Activated naive CD4-positive, alpha-beta T cell treated with anti-CD3 and anti-CD28 coated beads, Interleukin-2, amount 10 ng/mL, durations not matched to agents 7 days and 5 days (primary cell): ENCODE results near the gene RMND5B.
"Not testable (repeated sequence)": the region's sequence is repeated elsewhere in the genome, so short reads cannot be mapped to it uniquely, and the experiment has no call there.

Experiments used
- CTCF ChIA-PET: fragments of 350-600 bp; sonication (Branson Sonifier 250); formaldehyde crosslinking; loops from one replicate; lab custom pipeline; 2021; ENCODE audit warnings: antibody characterized with exemption; lab: Charles Lee
- DNase-seq: peaks from one replicate; pipeline ENCODE4 v3.0.0-alpha.2; 2020
- H3K27ac Mint-ChIP-seq: one replicate; pipeline ENCODE4 v1.8.0; 2021; ENCODE audit warnings: mild to moderate bottlenecking, moderate library complexity, mixed read lengths
- H3K27me3 Mint-ChIP-seq: one replicate; pipeline ENCODE4 v1.8.0; 2021; ENCODE audit warnings: mild to moderate bottlenecking, mixed read lengths
- H3K36me3 Mint-ChIP-seq: one replicate; pipeline ENCODE4 v1.8.0; 2021; ENCODE audit warnings: mixed read lengths
- H3K4me1 Mint-ChIP-seq: one replicate; pipeline ENCODE4 v1.8.0; 2021; ENCODE audit warnings: mixed read lengths
- H3K4me3 Mint-ChIP-seq: one replicate; pipeline ENCODE4 v1.8.0; 2021; ENCODE audit warnings: mild to moderate bottlenecking, moderate library complexity, mixed read lengths
- H3K9me3 Mint-ChIP-seq: one replicate; pipeline ENCODE4 v1.8.0; 2021; ENCODE audit warnings: mixed read lengths

Gene RMND5B

GRCh38 chr5:178180141-178180863, 49.5 kb downstream of the RMND5B start:
- Mint-ChIP-seq H3K27me3 (peaks cover 10% of the 10 kb centered on the region), H3K36me3 (no peaks in the 10 kb centered on the region), H3K4me1 (peaks cover 8% of the 10 kb centered on the region), H3K27ac (no peak overlapping the region), H3K9me3 (no peaks in the 10 kb centered on the region), H3K4me3 (no peak overlapping the region)
- no peak for DNase-seq
- CTCF ChIA-PET, result interaction anchor here (1.4 kb wide), 1 partner anchor 104 kb away, joined by 4 read pairs; no protein-coding TSS in a partner anchor

DNA sequence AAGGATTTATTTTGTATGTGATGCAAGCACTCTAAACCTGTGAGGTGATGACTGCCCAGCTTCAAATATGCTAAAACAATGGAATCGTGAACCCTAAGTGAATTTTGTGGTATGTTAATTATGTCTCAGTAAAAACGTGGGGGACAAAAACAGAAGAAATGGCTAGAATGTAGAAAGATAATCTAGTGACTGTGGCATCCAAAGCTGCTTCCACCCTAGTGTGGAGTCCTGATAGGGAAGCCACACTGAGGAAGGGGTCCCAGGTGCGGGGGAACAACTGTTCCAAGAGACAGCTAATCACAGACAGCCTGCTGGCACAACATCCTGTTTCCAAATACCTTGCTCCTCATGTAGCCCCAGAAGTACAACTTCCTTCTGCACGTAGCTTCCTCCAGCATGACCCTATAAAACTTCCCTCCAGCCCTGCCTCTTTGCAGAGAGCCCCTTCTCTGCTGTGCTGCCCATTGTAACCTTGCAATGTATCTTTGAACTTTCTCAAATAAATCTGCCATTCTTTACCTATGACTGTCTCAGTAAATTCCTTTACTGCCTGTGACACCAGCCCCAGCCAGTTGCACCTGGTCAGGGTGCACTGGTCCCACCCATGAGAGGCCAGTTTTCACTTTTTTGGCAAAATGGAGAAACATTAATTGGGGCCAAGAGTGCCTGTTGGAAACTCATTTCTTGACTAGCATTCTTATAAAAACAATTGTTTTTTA, 51.5 kb downstream of the RMND5B start:
- H3K36me3 Mint-ChIP-seq, result no peaks in the 10 kb centered on the region
- no peak for DNase-seq
- peaks cover 9% of the 10 kb centered on the region for H3K27me3 Mint-ChIP-seq
- peak overlapping the region; percentile 22 for H3K27ac Mint-ChIP-seq
- H3K4me3 Mint-ChIP-seq, result no peak overlapping the region
- CTCF ChIA-PET, result interaction anchor here (1.5 kb wide), 1 partner anchor 19 kb away, joined by 3 read pairs; no protein-coding TSS in a partner anchor
- H3K9me3 Mint-ChIP-seq, result no peaks in the 10 kb centered on the region
- H3K4me1 Mint-ChIP-seq, result peaks cover 8% of the 10 kb centered on the region

DNA sequence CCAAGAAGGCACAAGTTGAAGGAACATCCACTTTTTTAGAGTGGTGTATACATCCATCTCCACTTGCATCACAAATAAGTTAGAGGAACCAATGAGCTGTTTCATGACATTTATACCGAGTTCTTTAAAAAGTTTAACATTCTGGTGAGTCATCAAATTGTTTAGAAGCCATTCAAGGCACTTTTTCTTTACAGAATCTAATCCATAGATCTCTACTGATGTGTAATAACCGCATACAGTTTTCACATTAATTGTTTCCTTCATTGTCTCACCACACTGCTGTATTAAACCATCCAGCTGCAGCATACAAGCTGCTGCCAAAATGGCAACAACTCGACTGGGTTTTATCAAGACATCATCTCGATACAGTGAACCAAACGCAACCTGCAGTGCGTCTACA, 55.6 kb downstream of the RMND5B start:
- Mint-ChIP-seq H3K36me3 (no peaks in the 10 kb centered on the region), H3K4me3 (no peak overlapping the region), H3K27ac (no peak overlapping the region), H3K27me3 (peaks cover 30% of the 10 kb centered on the region), H3K9me3 (no peaks in the 10 kb centered on the region), H3K4me1 (peaks cover 8% of the 10 kb centered on the region)
- DNase-seq, result no peak
- CTCF ChIA-PET, result no interaction called here

GRCh38 chr5:178187014-178187413, 56.2 kb downstream of the RMND5B start, which contains the start of gene GMCL2:
TSS of gene GMCL2 (minus strand) at chr5:178187371. CDS start at chr5:178187299, 72 bp downstream.
- no peak for DNase-seq
- CTCF ChIA-PET, result no interaction called here
- Mint-ChIP-seq H3K4me1 (peaks cover 6% of the 10 kb centered on the region), H3K27ac (no peak within 1 kb of the TSS), H3K36me3 (no peaks in the 10 kb centered on the region), H3K27me3 (peaks cover 33% of the 10 kb centered on the region), H3K9me3 (no peaks in the 10 kb centered on the region), H3K4me3 (no peak within 1 kb of the TSS)

GRCh38 chr5:178189433-178189832, 58.6 kb downstream of the RMND5B start:
- no peaks in the 10 kb centered on the region for H3K9me3 Mint-ChIP-seq
- H3K27me3 Mint-ChIP-seq, result peaks cover 57% of the 10 kb centered on the region
- no peak overlapping the region for H3K27ac Mint-ChIP-seq
- H3K36me3 Mint-ChIP-seq, result no peaks in the 10 kb centered on the region
- no peak overlapping the region for H3K4me3 Mint-ChIP-seq
- CTCF ChIA-PET, result no interaction called here
- peaks cover 15% of the 10 kb centered on the region for H3K4me1 Mint-ChIP-seq
- no peak for DNase-seq

- peaks cover 79% of the 10 kb centered on the region for H3K27me3 Mint-ChIP-seq
- no peak overlapping the region for H3K27ac Mint-ChIP-seq
- peaks cover 19% of the 10 kb centered on the region for H3K4me1 Mint-ChIP-seq
- CTCF ChIA-PET, result no interaction called here
- no peaks in the 10 kb centered on the region for H3K9me3 Mint-ChIP-seq
- H3K4me3 Mint-ChIP-seq, result no peak overlapping the region
- no peaks in the 10 kb centered on the region for H3K36me3 Mint-ChIP-seq
- DNase-seq, result no peak
Observed at GRCh38 chr5:178191661-178192060, 60.8 kb downstream of the RMND5B start.

GRCh38 chr5:178192244-178192643, 61.4 kb downstream of the RMND5B start:
- H3K4me3 Mint-ChIP-seq, result no peak overlapping the region
- H3K9me3 Mint-ChIP-seq, result no peaks in the 10 kb centered on the region
- CTCF ChIA-PET, result no interaction called here
- H3K4me1 Mint-ChIP-seq, result peaks cover 19% of the 10 kb centered on the region
- H3K36me3 Mint-ChIP-seq, result no peaks in the 10 kb centered on the region
- H3K27me3 Mint-ChIP-seq, result peaks cover 82% of the 10 kb centered on the region
- H3K27ac Mint-ChIP-seq, result no peak overlapping the region
- no peak for DNase-seq

GRCh38 chr5:178192787-178193186, 62.0 kb downstream of the RMND5B start:
- CTCF ChIA-PET, result no interaction called here
- Mint-ChIP-seq H3K4me3 (no peak overlapping the region), H3K27me3 (peaks cover 84% of the 10 kb centered on the region), H3K4me1 (peaks cover 19% of the 10 kb centered on the region), H3K9me3 (no peaks in the 10 kb centered on the region), H3K36me3 (no peaks in the 10 kb centered on the region), H3K27ac (no peak overlapping the region)
- DNase-seq, result no peak

GRCh38 chr5:178193251-178193809, 62.5 kb downstream of the RMND5B start:
- CTCF ChIA-PET, result no interaction called here
- DNase-seq, result no peak
- H3K27ac Mint-ChIP-seq, result no peak overlapping the region
- H3K36me3 Mint-ChIP-seq, result no peaks in the 10 kb centered on the region
- H3K9me3 Mint-ChIP-seq, result no peaks in the 10 kb centered on the region
- H3K4me1 Mint-ChIP-seq, result peaks cover 19% of the 10 kb centered on the region
- H3K27me3 Mint-ChIP-seq, result peaks cover 83% of the 10 kb centered on the region
- H3K4me3 Mint-ChIP-seq, result no peak overlapping the region

DNA sequence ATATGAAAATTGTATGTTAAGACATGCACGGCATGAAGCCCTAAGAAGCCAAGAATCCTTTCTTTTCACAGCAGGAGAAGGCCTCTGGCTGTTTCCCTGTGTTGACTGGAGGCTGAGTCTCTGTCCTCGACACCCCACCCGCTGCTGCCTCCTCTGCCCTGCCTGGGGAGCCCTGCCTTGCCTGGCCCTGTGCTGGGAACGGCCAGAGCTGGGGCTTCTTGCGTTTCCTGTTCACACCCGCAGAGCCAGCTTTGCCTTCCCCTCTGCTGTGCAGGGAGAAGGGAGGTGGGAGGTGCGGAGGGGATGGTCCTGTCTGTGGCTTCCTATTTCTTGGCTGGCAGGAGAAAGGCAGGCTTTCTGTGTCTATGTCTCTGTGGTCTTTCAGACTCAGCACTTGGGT, 63.2 kb downstream of the RMND5B start:
- no peak for DNase-seq
- no peak overlapping the region for H3K27ac Mint-ChIP-seq
- H3K36me3 Mint-ChIP-seq, result no peaks in the 10 kb centered on the region
- CTCF ChIA-PET, result no interaction called here
- H3K4me1 Mint-ChIP-seq, result peaks cover 19% of the 10 kb centered on the region
- no peak overlapping the region for H3K4me3 Mint-ChIP-seq
- H3K9me3 Mint-ChIP-seq, result no peaks in the 10 kb centered on the region
- H3K27me3 Mint-ChIP-seq, result peaks cover 76% of the 10 kb centered on the region

- no peaks in the 10 kb centered on the region for H3K9me3 Mint-ChIP-seq
- H3K27ac Mint-ChIP-seq, result no peak overlapping the region
- peak; percentile 8 for DNase-seq
- CTCF ChIA-PET, result no interaction called here
- H3K4me1 Mint-ChIP-seq, result peaks cover 19% of the 10 kb centered on the region
- H3K27me3 Mint-ChIP-seq, result peaks cover 55% of the 10 kb centered on the region
- H3K4me3 Mint-ChIP-seq, result no peak overlapping the region
- no peaks in the 10 kb centered on the region for H3K36me3 Mint-ChIP-seq
Observed at GRCh38 chr5:178196281-178196812, 65.5 kb downstream of the RMND5B start.

- Mint-ChIP-seq H3K4me3 (no peak overlapping the region), H3K27ac (no peak overlapping the region), H3K9me3 (no peaks in the 10 kb centered on the region), H3K27me3 (peaks cover 52% of the 10 kb centered on the region), H3K36me3 (no peaks in the 10 kb centered on the region), H3K4me1 (peaks cover 21% of the 10 kb centered on the region)
- DNase-seq, result peak; percentile 8
- CTCF ChIA-PET, result no interaction called here
Observed at GRCh38 chr5:178196986-178197385, 66.2 kb downstream of the RMND5B start.

DNA sequence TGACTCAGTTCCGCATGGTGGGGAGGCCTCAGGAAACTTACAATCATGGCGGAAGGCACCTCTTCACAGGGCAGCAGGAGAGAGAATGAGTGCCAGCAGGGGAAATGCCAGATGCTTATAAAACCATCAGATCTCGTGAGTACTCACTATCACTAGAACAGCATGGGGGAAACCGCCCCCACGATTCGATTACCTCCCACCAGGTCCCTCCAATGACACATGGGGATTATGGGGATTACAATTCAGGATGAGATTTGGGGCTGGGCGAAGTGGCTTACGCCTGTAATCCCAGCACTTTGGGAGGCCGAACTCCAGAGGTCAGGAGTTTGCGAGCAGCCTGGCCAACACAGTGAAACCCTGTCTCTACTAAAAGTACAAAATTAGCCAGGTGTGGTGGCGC, 67.3 kb downstream of the RMND5B start:
- H3K4me1 Mint-ChIP-seq, result peaks cover 23% of the 10 kb centered on the region
- H3K27ac Mint-ChIP-seq, H3K9me3 Mint-ChIP-seq, CTCF ChIA-PET, H3K36me3 Mint-ChIP-seq, H3K4me3 Mint-ChIP-seq: not testable (repeated sequence)
- H3K27me3 Mint-ChIP-seq, result peaks cover 41% of the 10 kb centered on the region
- peak; percentile 5 for DNase-seq

- Mint-ChIP-seq H3K9me3 (no peaks in the 10 kb centered on the region), H3K27me3 (peaks cover 35% of the 10 kb centered on the region), H3K36me3 (no peaks in the 10 kb centered on the region), H3K4me3 (no peak overlapping the region), H3K4me1 (peaks cover 19% of the 10 kb centered on the region), H3K27ac (no peak overlapping the region)
- peak; percentile 10 for DNase-seq
- CTCF ChIA-PET, result no interaction called here
Observed at GRCh38 chr5:178198706-178199105, 67.9 kb downstream of the RMND5B start.
